GM12873 (cell line): ENCODE results near the gene SELENOM.

Experiments
- TF ChIP-seq, protein P1 (sequence below): IDR thresholded peaks from 2 replicates; pipeline ENCODE4 v1.5.1; 2012; ENCODE audit warnings: low read depth, mild to moderate bottlenecking, moderate library complexity, low read length, control low read depth; ENCODE audit not compliant: insufficient read depth; ENCODE audit errors: missing control alignments

SELENOM gene

DNA sequence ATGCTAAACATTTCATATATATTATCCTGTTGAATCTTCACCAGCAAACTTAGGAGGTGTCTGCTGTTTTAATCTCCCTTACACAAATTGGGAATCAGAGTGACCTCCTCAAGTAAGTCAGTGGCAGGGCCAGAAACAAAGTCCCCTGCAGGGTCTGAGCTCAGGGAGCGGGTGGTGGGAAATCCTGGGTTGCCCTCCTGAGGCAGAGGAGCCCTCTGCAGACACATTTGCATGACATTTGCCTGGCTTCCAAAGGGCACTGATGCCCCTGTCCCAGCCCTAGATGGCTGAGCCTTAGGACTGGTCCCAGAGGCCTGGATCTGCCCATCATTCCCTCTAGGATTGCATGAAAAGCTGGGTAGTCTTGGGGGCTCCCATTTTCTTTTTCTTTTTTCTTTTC, 13.3 kb upstream of the SELENOM start:
- TF ChIP-seq, protein P1, sequence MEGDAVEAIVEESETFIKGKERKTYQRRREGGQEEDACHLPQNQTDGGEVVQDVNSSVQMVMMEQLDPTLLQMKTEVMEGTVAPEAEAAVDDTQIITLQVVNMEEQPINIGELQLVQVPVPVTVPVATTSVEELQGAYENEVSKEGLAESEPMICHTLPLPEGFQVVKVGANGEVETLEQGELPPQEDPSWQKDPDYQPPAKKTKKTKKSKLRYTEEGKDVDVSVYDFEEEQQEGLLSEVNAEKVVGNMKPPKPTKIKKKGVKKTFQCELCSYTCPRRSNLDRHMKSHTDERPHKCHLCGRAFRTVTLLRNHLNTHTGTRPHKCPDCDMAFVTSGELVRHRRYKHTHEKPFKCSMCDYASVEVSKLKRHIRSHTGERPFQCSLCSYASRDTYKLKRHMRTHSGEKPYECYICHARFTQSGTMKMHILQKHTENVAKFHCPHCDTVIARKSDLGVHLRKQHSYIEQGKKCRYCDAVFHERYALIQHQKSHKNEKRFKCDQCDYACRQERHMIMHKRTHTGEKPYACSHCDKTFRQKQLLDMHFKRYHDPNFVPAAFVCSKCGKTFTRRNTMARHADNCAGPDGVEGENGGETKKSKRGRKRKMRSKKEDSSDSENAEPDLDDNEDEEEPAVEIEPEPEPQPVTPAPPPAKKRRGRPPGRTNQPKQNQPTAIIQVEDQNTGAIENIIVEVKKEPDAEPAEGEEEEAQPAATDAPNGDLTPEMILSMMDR = no peak

DNA sequence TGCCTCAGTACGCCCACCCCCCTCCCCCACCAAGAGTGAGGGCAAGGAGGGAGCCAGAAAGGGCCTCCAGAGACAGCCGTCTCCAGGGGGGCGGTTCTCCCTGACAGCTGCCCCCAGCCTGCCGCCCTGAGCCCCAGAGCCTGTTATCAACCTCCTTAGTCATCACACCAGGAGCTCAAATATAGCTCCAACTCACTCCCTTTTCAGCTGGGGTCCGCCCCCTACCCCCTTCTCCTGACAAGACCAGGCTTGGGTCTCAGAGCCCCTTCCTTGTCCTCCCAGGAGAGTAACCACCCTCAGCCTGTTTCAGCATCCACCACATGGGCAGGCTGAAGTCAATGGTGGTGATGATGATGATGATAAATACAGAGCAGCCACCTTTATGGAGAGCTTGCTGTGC, 12.9 kb upstream of the SELENOM start:
- TF ChIP-seq, protein P1 = no peak

DNA sequence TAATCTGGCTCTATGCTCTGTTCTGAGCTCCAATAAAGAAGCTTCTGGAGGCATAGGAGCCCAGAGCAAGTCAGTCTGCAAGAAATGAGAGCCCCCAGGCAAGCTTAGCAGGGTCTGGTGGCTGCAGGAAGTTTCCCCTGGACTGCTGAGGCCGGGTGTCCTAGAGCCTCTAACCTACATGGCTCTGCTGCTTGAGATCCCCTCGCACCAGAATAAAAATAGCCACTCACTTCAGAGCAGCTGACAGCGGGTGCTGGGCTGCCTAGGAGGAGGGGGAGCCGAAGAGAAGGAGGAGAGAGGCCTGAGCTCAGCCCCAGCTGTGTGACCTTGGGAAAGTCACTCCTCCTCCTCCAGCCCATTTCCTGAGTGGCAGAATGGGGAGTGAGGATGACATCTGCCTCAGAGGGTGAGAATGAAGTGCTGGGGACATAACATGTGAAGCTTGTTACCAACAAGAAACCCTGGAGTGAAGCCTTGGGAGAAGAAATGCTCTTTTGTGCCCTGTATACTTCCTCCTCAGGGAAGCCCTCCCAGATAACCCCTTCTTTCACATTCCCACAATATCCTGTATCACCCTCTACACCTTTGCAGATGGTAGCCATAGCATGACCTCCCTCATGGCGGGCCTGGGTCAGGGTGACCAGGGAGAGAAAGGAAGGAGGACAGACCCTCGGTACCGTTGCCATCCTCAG, 11.8 kb upstream of the SELENOM start:
- TF ChIP-seq, protein P1 = no peak

DNA sequence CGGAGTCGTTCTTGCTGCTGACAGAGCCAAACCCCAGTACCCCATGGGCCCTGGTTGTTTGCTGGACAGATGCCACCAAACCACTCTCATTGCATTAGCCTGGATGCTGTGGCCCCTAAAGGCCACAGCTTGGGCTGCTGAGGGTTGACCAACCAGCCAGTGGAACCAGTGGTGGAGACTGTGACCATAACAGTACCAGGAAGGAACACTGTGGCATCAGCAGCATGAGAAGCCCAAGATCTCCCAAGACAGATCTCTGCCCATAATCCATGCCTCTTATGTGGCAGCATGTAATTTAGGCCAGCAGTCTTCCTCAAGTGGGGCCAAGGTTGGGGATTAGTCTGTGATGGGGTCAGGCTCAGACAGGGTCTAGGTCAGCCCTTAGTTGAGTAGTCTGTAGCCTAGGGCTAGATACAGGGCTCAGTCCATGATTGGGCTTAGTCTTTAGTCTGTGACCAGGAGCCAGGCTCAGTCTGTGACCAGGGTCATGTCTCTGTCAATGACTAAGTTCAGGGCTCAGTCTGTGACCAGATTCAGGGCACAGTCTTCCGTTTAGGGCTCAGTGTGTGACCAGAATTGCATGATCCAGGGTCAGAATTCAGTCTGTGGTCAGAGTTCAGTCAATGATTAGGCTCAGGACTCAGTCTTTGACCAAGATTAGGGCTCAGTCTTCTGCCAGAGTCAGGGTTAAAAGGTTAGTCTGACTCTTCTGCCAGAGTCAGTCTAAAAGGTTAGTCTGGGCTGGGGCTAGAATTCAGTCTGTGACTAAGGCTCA, 10.9 kb upstream of the SELENOM start:
- TF ChIP-seq, protein P1 = no peak

DNA sequence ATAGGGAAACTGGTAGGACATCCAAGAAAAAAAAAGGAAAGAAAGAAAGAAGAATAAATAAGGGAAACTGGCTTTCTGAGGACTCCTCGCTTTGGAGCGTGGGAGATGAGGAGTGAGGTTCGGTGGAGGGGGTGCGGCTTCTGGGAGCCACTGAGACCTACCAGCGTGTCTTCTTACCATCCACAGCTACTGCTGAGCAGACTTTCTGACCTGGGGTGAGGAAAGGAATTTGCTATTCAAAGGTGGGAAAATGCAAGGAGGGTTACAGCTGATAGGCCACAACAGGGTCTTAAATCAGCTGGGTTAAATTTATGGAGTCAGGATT, 488 bp upstream of the SELENOM start:
- TF ChIP-seq, protein P1 = no peak

DNA sequence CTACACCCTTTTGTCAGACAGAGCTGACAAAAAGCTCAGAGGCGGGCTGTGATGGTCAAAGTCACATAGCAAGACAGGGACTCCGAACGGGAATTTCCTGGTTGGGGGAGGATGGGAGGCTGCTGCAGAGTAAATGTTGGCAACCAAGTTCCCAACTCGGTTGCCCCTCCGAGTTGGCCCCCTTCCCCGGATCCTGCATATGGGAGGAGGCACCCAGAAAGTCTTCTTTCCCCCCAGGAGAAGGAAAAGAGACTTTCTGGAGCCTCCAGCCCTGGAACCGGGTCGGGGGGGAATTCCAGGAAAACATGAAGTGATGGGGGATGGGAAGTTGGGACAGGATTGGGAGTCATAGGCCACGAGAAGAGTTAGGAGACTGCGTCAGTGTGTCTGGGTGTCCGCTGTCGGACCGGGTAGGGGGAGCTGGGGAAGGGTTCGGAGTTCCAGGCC, 614 bp downstream of the SELENOM start:
- TF ChIP-seq, protein P1 = no peak

DNA sequence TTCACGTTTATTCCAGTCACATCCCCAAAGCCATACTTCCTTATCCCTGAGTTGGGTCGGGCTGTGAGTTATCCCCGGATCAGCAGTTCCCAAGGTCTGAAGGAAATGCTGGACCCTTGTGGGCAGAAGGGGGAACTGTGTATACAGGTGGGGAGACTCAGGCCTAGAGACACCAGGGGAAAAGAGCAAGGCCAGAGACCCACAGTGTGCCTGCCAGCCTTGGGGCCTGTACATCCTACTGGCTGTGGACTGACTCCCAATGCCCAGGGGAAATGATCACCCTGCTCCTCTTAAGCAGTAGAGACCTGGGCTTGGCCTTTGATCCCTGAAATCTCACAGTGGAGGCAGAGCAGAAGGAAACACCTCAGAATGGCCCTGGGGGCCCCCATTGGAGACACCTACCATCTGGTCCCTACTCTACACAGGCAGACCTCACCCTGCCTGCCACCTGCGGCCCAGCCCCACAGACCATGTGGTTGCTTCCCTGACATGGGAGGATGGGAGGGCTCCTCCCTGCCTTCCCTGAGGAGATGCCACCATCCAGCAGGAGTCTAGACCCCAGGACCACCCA, 1.3 kb downstream of the SELENOM start:
- TF ChIP-seq, protein P1 = no peak
